ENCODE results near the gene SHC3. TPM values are rescaled to one million over a fixed set of nuclear protein-coding genes. Genes with fewer than 3 reads are reported as not detected.

Gene SHC3
- total RNA-seq, 1 donor from 2014 or later = 0.21 TPM

DNA sequence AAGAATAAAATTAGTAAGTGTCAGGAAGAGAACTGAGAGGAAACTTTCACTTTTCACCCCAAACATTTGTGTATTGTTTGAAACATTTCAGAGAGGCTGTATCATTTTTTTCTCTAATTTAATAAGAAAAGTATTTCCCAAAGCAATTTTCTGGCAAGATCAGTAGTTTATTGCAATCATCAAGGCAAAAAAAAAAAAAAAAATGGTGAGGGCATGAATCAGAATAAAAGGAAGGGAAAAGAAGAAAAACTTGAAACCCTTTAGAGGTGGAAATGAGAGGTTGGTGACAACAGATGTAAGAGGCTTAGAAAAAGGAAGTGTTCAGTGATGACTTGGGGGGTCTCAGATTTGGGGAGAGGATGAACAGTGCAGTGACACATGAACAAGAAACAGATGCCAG, 13.3 kb downstream of the SHC3 start:
- Mint-ChIP-seq H3K36me3 (ENCODE audit: unreplicated experiment) (no peaks in the 10 kb centered on the region), H3K9me3 (ENCODE audit: unreplicated experiment) (peaks cover 3% of the 10 kb centered on the region), H3K4me3 (ENCODE audit: unreplicated experiment) (no peak overlapping the region), H3K27ac (ENCODE audit: unreplicated experiment) (no peak overlapping the region), H3K27me3 (ENCODE audit: unreplicated experiment) (no peaks in the 10 kb centered on the region), H3K4me1 (ENCODE audit: unreplicated experiment) (no peaks in the 10 kb centered on the region)
- no peak for TF ChIP-seq CTCF (IDR thresholded peaks at IDR 0.05)
- DNase-seq (ENCODE audit: extremely low spot score, unreplicated experiment) = no peak

GRCh38 chr9:89161221-89161620, 17.4 kb downstream of the SHC3 start:
- no peak for DNase-seq (ENCODE audit: extremely low spot score, unreplicated experiment)
- TF ChIP-seq CTCF (IDR thresholded peaks at IDR 0.05) = no peak
- H3K4me1 Mint-ChIP-seq (ENCODE audit: unreplicated experiment) = no peaks in the 10 kb centered on the region
- peaks cover 3% of the 10 kb centered on the region for H3K9me3 Mint-ChIP-seq (ENCODE audit: unreplicated experiment)
- no peak overlapping the region for H3K4me3 Mint-ChIP-seq (ENCODE audit: unreplicated experiment)
- no peaks in the 10 kb centered on the region for H3K27me3 Mint-ChIP-seq (ENCODE audit: unreplicated experiment)
- no peaks in the 10 kb centered on the region for H3K36me3 Mint-ChIP-seq (ENCODE audit: unreplicated experiment)
- H3K27ac Mint-ChIP-seq (ENCODE audit: unreplicated experiment) = no peak overlapping the region

- Mint-ChIP-seq H3K9me3 (ENCODE audit: unreplicated experiment) (peaks cover 3% of the 10 kb centered on the region), H3K27ac (ENCODE audit: unreplicated experiment) (no peak overlapping the region), H3K36me3 (ENCODE audit: unreplicated experiment) (no peaks in the 10 kb centered on the region), H3K27me3 (ENCODE audit: unreplicated experiment) (no peaks in the 10 kb centered on the region), H3K4me1 (ENCODE audit: unreplicated experiment) (no peaks in the 10 kb centered on the region), H3K4me3 (ENCODE audit: unreplicated experiment) (no peak overlapping the region)
- no peak for DNase-seq (ENCODE audit: extremely low spot score, unreplicated experiment)
- TF ChIP-seq CTCF (IDR thresholded peaks at IDR 0.05) = no peak
Observed at GRCh38 chr9:89160806-89161205, 17.8 kb downstream of the SHC3 start.

- no peak for TF ChIP-seq CTCF (IDR thresholded peaks at IDR 0.05)
- H3K4me3 Mint-ChIP-seq (ENCODE audit: unreplicated experiment) = no peak overlapping the region
- H3K4me1 Mint-ChIP-seq (ENCODE audit: unreplicated experiment) = peaks cover 3% of the 10 kb centered on the region
- H3K36me3 Mint-ChIP-seq (ENCODE audit: unreplicated experiment) = no peaks in the 10 kb centered on the region
- no peaks in the 10 kb centered on the region for H3K9me3 Mint-ChIP-seq (ENCODE audit: unreplicated experiment)
- H3K27me3 Mint-ChIP-seq (ENCODE audit: unreplicated experiment) = no peaks in the 10 kb centered on the region
- no peak for DNase-seq (ENCODE audit: extremely low spot score, unreplicated experiment)
- no peak overlapping the region for H3K27ac Mint-ChIP-seq (ENCODE audit: unreplicated experiment)
Observed at GRCh38 chr9:89154651-89155336, 23.8 kb downstream of the SHC3 start.

DNA sequence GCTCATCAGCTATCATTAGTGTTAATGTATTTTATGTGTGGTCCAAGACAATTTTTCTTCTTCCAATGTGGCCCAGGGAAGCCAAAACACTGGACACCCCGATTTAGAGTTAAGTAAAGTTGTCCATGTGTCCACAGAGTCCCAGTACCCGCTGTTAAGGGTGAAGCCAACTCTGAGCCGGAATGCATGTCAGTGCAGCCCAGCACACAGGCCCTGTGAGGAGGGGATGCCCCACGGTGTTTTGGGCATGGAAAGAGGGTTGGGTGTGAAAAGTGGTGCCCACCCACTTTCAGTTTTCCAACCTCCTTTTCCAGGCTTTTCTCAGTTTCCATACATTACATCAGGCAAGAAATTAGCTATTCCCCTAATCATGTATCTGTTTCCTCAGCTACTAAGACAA, 24.4 kb downstream of the SHC3 start:
- H3K4me1 Mint-ChIP-seq (ENCODE audit: unreplicated experiment) = peaks cover 3% of the 10 kb centered on the region
- no peaks in the 10 kb centered on the region for H3K9me3 Mint-ChIP-seq (ENCODE audit: unreplicated experiment)
- no peaks in the 10 kb centered on the region for H3K36me3 Mint-ChIP-seq (ENCODE audit: unreplicated experiment)
- no peak overlapping the region for H3K27ac Mint-ChIP-seq (ENCODE audit: unreplicated experiment)
- no peaks in the 10 kb centered on the region for H3K27me3 Mint-ChIP-seq (ENCODE audit: unreplicated experiment)
- H3K4me3 Mint-ChIP-seq (ENCODE audit: unreplicated experiment) = no peak overlapping the region
- no peak for DNase-seq (ENCODE audit: extremely low spot score, unreplicated experiment)
- TF ChIP-seq CTCF (IDR thresholded peaks at IDR 0.05) = no peak

All from osteocyte (in vitro differentiated cells).